MM.1S (cell line): ENCODE data around the gene IL19.

Experiments used
- EZH2 ChIP-seq: fragments of 300-600 bp; sonication (generic); optimal IDR thresholded peaks from 2 replicates; pipeline ENCODE3; 2017; ENCODE audit warnings: low read depth, mild to moderate bottlenecking, antibody characterized with exemption, low read length, mixed read lengths
- EZH2phosphoT487 ChIP-seq: fragments of 300-600 bp; sonication (generic); IDR thresholded peaks from 2 replicates; pipeline ENCODE4 v1.6.1; 2018; ENCODE audit warnings: antibody characterized with exemption, low read length
- TF ChIP-seq, protein P1 (sequence below): fragments of 300-600 bp; sonication (generic); IDR thresholded peaks from 2 replicates; pipeline ENCODE4 v1.5.1; 2016; ENCODE audit warnings: antibody characterized with exemption, low read length, mixed read lengths

DNA sequence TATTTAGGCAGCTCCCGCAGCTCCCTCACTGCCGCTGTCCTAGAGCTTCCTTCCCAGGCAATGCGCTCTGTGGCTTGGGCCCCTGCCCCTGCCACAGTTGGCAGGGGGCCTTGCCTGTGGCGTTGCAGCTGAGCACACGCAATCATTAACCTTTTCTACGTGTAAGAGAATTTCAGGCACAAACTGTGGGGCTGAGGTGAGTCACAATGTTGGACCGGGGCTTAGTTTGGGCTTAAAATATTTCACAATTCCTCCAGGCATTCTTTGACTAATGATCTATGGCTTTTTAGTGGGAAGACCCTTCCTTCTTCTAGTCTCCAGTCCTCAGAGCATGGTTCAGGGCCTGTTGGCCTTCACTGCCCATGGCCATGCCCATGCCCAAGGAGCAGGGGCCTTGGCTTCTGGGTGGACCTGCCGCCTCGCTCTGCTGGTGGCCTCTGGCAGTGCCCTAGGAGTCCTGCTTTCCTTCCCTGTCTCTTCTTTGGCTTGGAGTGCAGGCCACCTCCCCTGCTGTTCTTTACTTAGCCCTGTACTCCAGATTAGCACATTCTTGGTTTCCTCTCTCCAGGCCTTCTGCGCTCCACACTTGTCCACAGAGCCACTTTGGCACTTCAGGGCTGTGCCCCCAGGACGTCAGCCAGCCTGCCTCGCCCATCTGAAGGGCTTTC is 46.6 kb upstream of the IL19 start:
- TF ChIP-seq, protein P1, sequence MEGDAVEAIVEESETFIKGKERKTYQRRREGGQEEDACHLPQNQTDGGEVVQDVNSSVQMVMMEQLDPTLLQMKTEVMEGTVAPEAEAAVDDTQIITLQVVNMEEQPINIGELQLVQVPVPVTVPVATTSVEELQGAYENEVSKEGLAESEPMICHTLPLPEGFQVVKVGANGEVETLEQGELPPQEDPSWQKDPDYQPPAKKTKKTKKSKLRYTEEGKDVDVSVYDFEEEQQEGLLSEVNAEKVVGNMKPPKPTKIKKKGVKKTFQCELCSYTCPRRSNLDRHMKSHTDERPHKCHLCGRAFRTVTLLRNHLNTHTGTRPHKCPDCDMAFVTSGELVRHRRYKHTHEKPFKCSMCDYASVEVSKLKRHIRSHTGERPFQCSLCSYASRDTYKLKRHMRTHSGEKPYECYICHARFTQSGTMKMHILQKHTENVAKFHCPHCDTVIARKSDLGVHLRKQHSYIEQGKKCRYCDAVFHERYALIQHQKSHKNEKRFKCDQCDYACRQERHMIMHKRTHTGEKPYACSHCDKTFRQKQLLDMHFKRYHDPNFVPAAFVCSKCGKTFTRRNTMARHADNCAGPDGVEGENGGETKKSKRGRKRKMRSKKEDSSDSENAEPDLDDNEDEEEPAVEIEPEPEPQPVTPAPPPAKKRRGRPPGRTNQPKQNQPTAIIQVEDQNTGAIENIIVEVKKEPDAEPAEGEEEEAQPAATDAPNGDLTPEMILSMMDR = no peak
- TF ChIP-seq EZH2phosphoT487 (no peak), EZH2 (no peak)
